Measurements from ENCODE around the gene EEF1A2.
A peak's percentile ranks its signal among the peaks of the same experiment; 100 is the strongest.

The EEF1A2 gene

GRCh38 chr20:63497946-63498935 is 642 bp downstream of the EEF1A2 start:
- DNase-seq: no peak

GRCh38 chr20:63497138-63497945 is 1.5 kb downstream of the EEF1A2 start:
- no peak for DNase-seq

- DNase-seq: no peak
Measured at GRCh38 chr20:63496596-63497120, 2.2 kb downstream of the EEF1A2 start.

- peak; percentile 96 for DNase-seq
Measured at GRCh38 chr20:63495741-63496595, 2.9 kb downstream of the EEF1A2 start.

- DNase-seq: no peak
Measured at GRCh38 chr20:63495167-63495720, 3.6 kb downstream of the EEF1A2 start.

GRCh38 chr20:63494420-63495166 is 4.3 kb downstream of the EEF1A2 start:
- no peak for DNase-seq

GRCh38 chr20:63494084-63494419 is 4.8 kb downstream of the EEF1A2 start:
- no peak for DNase-seq

GRCh38 chr20:63493563-63494020 is 5.3 kb downstream of the EEF1A2 start:
- DNase-seq: no peak

- DNase-seq: no peak
Measured at GRCh38 chr20:63492982-63493381, 5.9 kb downstream of the EEF1A2 start.

- no peak for DNase-seq
Measured at GRCh38 chr20:63492518-63492917, 6.4 kb downstream of the EEF1A2 start.

- no peak for DNase-seq
Measured at GRCh38 chr20:63491635-63492230, 7.2 kb downstream of the EEF1A2 start.

- DNase-seq: no peak
Measured at GRCh38 chr20:63491078-63491477, 7.8 kb downstream of the EEF1A2 start.

GRCh38 chr20:63490416-63490815 is 8.5 kb downstream of the EEF1A2 start:
- DNase-seq: no peak

- DNase-seq: no peak
Measured at GRCh38 chr20:63488315-63489251, 10.3 kb downstream of the EEF1A2 start.

- no peak for DNase-seq
Measured at GRCh38 chr20:63487781-63488241, 11.1 kb downstream of the EEF1A2 start.

GRCh38 chr20:63487116-63487764 is 11.6 kb downstream of the EEF1A2 start:
- DNase-seq: no peak

- DNase-seq: no peak
Measured at GRCh38 chr20:63486300-63486855, 12.5 kb downstream of the EEF1A2 start.

GRCh38 chr20:63484651-63485403 is 14.1 kb downstream of the EEF1A2 start:
- no peak for DNase-seq
